ENCODE measurements around the gene CDK2. TPM values are rescaled to one million over a fixed set of nuclear protein-coding genes. Genes with fewer than 3 reads are reported as not detected.

The CDK2 gene
- total and polyA plus RNA-seq, 9 of the 15 experiments (the other 6 are each of a cell fraction or from before 2014, with no cell fraction given): 17.4 to 213 (median 109) TPM

DNA sequence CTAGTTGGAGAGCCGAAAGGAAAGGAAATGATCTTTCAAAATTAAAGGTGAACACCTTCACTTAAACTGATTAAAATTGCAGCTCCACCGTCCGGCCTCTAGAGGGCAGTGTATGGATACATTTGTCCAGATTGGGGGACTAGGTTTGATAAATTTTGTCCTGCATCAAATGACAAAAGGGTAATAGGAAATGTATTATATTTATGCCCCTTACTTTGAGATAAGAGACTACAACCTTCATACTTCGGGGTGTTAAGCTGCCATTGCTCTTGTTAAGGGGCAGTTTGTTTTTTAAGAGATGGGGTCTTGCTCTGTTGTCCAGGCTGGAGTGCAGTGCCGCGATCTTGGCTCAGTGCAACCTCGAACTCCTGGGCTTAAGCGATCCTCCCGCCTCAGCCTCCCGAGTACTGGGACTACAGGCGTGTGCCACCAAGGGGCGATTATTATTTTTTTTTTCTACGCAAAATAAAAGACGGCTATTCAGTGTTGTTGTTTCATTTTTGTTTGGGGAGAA is 29.6 kb downstream of the CDK2 start (continued):
- TF ChIP-seq CUX1 (CRISPR knock-in tag; IDR thresholded peaks at IDR 0.05) (no peak), ZNF57 (CRISPR knock-in tag; IDR thresholded peaks at IDR 0.05) (no peak), CCAR2 (IDR thresholded peaks at IDR 0.05; ENCODE audit: low read depth, low read length) (no peak), STAT6 (CRISPR knock-in tag; IDR thresholded peaks at IDR 0.05) (no peak), MTA1 (IDR thresholded peaks at IDR 0.05; ENCODE audit: borderline replicate concordance) (peak; percentile 67; the same call in 1 of the 2 replicates), POLR2A (conservative IDR thresholded peaks at IDR 0.05) (no peak), ZNF41 (CRISPR knock-in tag; conservative IDR thresholded peaks at IDR 0.05) (no peak), ZC3H8 (IDR thresholded peaks at IDR 0.05) (no peak), STAT5B (CRISPR knock-in tag; IDR thresholded peaks at IDR 0.05) (no peak), TBP (optimal IDR thresholded peaks at IDR 0.05; ENCODE audit: low read depth, low read length) (no peak), U2AF2 (optimal IDR thresholded peaks at IDR 0.05; ENCODE audit: low read depth, low read length) (no peak), RBM25 (IDR thresholded peaks at IDR 0.05; ENCODE audit: low read depth, low read length, severe bottlenecking) (peak; percentile 87), POLR3A (IDR thresholded peaks at IDR 0.05; ENCODE audit: borderline replicate concordance, extremely low read depth, insufficient read depth, insufficient read length) (no peak), FOXP1 (CRISPR knock-in tag; IDR thresholded peaks at IDR 0.05) (no peak), USF2 (CRISPR knock-in tag; IDR thresholded peaks at IDR 0.05) (no peak)
- TF ChIP-seq, protein P1, sequence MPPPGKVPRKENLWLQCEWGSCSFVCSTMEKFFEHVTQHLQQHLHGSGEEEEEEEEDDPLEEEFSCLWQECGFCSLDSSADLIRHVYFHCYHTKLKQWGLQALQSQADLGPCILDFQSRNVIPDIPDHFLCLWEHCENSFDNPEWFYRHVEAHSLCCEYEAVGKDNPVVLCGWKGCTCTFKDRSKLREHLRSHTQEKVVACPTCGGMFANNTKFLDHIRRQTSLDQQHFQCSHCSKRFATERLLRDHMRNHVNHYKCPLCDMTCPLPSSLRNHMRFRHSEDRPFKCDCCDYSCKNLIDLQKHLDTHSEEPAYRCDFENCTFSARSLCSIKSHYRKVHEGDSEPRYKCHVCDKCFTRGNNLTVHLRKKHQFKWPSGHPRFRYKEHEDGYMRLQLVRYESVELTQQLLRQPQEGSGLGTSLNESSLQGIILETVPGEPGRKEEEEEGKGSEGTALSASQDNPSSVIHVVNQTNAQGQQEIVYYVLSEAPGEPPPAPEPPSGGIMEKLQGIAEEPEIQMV (tag; conservative IDR thresholded peaks at IDR 0.05; ENCODE audit: low read depth): no peak
- TF ChIP-seq, protein P2, sequence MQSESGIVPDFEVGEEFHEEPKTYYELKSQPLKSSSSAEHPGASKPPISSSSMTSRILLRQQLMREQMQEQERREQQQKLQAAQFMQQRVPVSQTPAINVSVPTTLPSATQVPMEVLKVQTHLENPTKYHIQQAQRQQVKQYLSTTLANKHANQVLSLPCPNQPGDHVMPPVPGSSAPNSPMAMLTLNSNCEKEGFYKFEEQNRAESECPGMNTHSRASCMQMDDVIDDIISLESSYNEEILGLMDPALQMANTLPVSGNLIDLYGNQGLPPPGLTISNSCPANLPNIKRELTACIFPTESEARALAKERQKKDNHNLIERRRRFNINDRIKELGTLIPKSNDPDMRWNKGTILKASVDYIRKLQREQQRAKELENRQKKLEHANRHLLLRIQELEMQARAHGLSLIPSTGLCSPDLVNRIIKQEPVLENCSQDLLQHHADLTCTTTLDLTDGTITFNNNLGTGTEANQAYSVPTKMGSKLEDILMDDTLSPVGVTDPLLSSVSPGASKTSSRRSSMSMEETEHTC (IDR thresholded peaks at IDR 0.05): no peak
